HG03139 (cell line): ENCODE measurements around the gene NTHL1.
A peak's percentile ranks its signal among the peaks of the same experiment; 100 is the strongest.
"Not testable (repeated sequence)": the region's sequence is repeated elsewhere in the genome, so short reads cannot be mapped to it uniquely, and the experiment has no call there.

Source experiments
- ATAC-seq: cut with Tn5 transposase; IDR thresholded peaks from one replicate; pipeline ENCODE4 v1.9.1; 2021; ENCODE audit not compliant: unreplicated experiment

NTHL1 gene

GRCh38 chr16:2011726-2012125 is 35.9 kb downstream of the NTHL1 start:
- ATAC-seq, result not testable (repeated sequence)

DNA sequence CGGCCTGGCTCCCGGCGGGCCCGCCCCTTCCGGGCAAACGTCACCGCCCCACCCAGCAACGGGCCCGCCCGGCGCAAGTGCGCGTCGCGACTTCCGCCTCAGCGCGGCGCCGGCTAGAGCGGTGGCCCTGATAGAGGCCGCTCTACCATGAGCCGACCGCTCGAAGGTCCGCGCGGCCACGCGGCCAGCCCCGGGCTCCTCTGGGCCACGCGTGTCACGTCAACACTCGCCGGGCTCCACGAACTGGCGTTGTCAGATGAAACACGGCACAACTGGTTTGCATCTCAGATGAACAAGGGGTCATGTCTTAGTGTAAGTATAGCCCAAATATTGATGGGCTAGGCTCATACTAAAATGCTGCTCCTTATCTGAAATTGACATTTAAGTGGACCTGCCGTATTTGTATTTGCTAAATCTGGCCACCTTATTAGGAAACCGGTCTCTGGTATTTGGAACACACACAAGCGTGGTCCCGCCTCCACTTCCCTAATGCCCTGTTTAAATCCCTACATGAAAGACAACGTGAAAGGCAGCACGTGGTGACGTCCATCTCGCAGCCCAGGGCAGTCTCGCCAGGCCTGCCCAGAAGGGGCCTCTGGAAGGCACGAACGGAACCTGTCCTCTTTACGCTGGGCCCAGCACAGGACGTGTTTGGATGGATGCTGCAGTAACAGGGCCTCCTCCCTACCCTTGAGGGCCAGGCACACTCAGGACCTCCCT is 37.7 kb downstream of the NTHL1 start, which contains the start of gene ZNF598:
ZNF598 (minus strand) TSS at position 31 of the 720 bp plus-strand sequence.
- ATAC-seq, result peak; percentile 79

GRCh38 chr16:2009164-2009711 is 38.4 kb downstream of the NTHL1 start:
- ATAC-seq, result peak; percentile 23

DNA sequence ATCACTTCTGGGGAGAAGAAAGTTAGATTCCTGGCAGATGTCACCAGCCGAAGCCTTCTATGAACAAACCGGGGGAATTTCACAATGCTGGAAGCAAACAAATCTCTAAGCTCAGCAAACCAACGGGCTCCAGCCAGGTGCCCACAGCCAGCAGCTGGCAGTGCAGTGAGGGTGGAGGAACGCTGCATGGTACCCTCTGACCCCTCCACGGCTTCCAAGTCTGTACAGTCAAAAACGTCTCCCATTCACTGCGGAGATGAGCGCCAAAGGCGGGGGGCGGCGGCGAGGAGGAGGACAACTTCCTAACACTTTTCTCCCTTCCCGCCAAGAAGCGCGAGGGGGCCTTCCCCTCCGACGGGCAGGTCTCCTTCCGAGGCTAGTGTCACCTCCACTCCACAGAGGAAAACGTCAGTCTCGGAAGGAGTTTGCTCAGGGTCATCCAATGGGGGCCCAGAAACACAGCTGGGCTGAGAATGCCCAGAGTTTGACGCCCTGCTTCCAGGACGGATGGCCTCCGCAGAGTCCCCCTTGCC is 38.9 kb downstream of the NTHL1 start:
- ATAC-seq, result no peak

DNA sequence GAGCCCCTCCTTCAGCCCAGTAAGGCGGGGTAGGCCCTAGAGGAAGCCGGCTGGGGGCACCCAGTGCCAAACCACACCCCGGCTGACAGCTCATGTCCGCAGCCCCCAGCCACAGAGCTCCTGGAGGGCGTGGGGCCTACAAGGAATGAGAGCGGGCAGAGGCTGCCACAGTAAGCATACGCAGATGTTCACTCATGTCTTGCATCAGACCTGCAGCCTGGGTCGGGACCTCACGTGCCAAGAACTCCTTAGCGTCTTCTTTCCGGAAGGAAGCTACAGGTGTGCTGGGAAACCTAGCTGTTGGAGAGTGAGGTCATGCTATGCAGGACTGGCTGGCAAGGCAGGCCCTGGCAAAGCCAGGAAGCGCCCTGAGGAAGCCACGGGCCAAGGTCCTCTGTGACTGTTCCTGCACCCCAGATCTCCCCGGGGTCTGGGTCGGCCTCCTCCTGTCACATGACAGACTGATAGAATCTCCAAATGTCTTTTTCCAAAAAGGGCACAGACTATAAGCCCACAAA is 39.6 kb downstream of the NTHL1 start:
- ATAC-seq, result no peak

DNA sequence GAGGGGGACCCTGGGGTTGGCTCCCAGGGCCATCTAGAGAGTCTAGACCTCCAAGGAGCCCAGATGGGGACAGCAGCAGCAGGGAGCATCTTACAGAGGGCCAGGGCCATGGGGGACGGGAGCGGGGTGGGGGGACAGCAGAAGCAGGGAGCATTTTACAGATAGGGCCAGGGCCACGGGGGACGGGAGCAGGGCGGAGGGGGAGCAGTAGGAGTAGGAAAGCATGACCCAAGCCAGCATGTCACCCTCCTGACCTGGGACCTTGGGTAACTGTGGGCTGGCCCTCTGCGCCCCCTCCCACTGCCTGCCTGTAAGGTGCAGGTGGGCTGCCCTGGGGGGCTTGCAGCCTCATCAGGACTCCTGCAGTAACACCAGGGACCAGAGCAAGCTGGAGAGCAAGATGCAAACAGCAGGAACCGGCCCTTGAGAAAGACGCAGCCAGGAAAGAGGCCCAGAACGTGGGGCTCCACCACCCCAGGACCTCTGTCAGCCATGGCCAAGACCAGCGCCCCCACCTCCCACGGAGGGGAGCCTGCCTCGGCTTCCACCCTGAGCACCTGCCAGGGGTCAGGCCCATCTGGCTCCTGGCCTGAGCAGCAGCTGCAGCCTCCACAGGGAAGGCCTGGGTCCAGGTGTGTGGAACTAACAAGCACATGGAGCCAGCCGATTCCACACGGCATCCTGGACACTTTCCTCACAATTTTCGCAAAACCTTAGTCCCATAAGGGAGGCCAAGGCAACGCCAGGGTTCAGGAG is 40.4 kb downstream of the NTHL1 start:
- no peak for ATAC-seq

DNA sequence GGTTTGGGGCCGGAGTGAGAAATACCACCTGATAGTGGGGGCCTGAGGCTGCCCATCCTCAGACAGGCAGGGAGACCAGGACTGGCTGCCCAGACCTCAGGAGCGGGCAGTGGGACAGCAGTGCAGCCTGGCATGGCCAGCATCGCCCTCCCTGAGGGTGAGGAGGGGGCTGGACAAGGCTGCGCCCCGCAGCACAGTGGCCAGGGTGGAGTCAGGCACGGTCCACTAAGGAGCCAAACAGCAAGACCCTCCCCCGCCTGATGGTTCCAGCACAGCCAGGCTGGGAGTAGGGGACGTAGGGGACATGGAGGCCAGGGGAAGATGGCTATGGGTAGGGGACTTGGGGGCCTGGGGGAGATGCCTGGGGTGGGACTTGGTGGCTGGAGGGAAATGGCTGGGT is 41.3 kb downstream of the NTHL1 start:
- ATAC-seq, result no peak

- ATAC-seq, result no peak
Observed at GRCh38 chr16:2005646-2006045, 42.0 kb downstream of the NTHL1 start.

DNA sequence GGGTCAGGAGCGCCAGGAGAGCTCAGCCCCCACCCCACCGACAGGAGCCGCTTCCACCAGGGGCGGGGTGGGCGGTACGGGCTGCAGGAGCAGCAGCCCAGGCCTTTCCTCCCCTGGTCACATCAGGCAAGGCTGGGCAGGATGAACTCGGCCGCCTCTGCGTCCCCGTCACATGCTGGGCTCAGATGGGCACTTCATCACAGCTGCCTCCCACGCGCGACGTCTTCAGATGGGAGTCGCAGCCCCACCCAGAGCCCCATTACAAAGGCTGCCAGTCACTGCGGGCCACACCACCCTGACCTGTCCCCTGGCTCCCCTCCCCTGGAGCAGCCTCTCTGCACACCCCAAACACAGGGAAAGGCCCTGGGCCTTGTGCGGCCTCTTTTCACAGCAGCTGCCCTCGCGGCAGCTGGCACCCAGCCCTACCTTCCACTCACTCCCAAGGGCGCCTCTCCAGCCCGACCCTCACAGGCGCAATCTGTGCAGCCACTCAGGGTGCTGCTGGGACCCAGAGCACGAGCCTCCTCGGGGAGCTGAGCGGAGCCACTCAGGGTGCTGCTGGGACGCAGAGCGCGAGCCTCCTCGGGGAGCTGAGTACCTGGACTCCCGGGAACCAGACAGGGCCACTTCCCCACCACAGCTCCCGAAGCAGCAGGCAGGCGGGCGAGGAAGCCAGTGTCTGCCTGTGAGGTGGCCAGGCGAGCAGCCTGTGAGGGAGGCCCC is 42.7 kb downstream of the NTHL1 start:
- ATAC-seq, result no peak

DNA sequence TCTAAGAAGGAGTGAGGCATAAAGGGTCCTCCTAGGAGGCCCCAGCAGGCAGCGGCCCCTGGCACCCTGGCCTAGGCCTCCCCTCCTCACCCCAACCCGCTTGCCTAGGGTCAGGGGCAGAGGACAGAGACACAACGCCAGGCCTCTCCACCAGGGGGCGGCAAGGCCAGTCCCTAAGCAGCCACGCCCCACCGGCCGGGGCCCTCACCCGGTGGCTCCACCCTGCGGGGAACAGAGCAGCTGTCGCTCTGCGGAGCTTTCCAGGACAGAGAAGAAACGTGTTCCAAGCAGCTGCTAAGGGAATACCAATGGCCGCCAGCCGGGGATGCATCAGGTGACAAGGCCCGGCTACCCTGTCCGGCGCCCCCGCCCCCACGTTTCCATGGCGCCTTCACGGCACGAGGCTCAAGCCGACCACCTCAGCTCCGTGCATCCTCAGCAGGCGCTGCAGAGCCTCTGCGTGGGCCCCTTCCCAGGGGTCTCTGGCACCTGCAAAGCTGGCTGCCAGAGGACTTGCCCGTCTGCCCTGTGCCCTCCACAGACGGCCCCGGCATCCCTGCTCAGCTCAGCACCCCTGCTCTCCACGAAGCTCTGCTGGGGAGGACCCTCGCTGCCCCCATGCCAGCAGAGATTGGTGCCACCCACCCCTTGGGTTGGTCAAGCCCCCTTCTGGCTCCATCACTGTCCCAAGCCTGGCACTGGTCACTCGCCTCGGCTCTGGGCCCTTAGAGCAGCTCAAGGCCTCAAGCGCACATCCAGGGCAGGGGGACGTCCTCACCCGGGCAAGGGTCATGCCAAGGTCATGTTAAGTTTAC is 43.6 kb downstream of the NTHL1 start:
- no peak for ATAC-seq

DNA sequence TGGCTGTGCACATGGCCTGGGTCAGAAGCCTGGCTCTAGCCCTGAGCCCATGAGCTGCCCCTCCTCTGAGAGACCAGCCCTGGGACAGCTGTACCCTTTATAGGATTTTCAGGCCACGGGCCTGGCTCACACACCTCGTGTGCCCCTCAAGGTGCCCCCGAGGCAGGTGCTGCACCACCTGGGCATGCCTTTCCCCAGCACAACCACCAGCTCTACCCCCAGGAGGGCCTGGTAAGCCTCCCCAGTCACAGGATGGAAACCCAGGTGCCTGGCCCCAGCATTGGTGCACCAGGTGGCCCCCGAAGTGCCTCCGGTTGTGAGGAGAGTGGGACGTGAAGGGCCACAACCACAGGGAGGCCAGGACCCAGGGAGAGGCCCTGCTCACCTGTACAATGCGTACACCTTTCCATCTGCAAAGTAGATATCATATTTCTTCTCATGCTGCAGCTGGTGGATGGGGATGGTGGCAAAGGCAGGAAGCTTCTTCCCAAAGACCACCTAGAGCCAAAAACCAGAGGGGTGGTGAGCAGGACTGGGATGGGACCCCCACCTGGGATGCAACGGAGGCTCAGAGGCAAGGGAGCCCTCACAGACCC is 44.3 kb downstream of the NTHL1 start:
- no peak for ATAC-seq

GRCh38 chr16:2002406-2003230 is 45.0 kb downstream of the NTHL1 start:
- ATAC-seq, result no peak

- ATAC-seq, result no peak
Observed at GRCh38 chr16:2001456-2002355, 45.9 kb downstream of the NTHL1 start.

DNA sequence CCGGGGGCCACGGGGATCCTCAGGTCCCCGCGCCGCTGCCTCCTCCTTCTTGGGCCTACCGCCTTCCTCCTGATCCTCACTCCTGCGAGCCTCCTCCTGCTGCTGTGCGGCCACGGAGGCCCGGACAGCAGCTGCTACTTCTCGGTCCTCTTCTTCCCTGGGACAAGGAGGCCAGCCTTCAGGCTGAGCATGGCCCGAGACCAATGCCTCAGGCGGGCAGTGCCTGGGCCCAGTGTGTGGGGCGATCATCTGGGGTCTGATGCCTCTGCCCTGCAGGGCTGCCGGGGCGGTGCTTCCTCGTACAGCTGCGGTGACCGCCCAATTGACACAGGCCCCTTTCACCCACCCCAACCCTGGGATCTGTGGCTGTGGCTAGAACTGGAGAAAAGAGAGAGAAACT is 46.6 kb downstream of the NTHL1 start:
- ATAC-seq, result no peak

DNA sequence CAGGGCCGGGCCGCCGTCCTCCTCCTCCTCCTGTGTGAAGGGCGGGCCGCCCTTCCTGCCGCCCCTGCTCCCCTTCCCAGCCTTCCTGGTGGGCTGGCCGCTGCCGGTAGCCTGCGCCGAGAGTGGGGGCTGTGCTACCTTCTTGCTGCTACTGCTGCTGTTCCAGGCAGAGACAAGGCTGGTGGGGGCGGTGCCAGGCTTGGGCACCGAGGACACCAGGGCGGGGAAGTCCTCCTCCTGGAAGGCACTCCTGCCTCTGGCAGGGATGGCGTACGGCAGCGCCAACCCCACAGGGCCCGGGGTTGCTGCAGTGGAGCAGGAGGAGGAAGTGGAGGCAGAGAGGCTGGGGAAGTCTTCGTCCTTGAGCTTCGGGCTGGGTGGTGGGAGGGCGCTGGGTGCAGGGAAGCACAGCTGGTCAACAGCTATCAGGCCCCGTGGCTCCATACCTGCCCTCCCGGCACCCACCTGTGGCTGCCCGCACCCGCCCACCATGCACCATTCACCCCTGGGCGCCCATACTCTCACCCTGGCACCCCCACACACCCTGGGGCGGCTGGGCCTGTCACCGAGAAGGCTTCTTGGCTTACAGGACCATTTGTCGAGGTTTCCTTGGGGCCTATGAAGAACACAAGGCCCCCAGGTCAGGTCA is 47.6 kb downstream of the NTHL1 start:
- no peak for ATAC-seq

DNA sequence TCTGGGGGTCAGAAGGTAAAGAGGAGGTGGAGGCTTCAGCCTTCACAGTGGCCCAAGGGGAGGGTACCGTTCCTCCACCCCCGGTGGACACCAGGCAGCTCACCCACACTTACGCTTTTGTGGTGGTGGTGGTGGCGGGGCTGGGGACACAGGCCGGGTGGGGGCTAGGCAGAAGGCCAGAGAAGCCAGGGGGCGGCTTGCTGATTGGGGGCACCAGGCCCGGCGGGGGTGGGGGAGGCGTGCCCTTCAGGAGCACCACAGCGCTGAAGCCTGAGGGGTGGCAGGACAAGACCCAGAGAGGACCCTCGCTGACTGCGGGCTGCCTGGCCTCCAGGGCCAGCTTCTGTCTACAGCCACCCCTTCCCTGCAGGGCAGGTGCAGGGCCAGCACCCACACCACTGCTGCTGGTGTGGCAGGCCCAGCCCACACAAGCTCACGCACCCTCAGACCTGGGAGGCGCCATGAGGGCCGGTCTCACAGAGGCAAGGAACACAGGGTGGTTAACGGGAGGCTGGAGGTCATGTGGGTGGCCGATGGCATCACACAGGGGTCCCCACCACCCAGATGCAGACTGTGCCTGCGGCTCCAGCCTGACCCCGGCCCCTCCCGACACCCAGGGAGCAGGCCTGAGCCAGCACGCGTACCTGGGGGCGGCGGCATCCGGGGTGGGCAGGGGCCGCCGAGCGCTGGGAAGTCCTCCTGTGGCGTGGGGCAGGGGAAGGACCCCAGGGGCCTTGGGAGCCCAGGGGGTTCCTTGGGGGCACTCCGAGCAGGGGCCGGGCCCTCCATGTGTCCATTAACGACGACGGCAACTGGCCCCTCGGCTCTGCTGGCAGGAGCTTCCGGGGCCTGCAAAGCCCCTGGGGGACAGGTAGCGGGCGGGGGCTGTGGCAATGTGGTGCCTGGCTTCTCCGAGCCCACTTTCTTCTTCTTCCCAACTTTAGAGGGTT is 48.5 kb downstream of the NTHL1 start:
- no peak for ATAC-seq
